ENCODE data around the gene WDR62.
"Not testable (repeated sequence)": the region's sequence is repeated elsewhere in the genome, so short reads cannot be mapped to it uniquely, and the experiment has no call there.

The WDR62 gene

GRCh38 chr19:36023432-36023831 lies 31.3 kb upstream of the WDR62 start:
- Histone ChIP-seq H3K36me3 (ENCODE audit: insufficient read depth, low read length) (peaks cover 54% of the 10 kb centered on the region), H3K4me3 (ENCODE audit: low read length) (no peak overlapping the region)
- WGBS, result 99% methylated on average over 5 of the region's 5 CpGs

DNA sequence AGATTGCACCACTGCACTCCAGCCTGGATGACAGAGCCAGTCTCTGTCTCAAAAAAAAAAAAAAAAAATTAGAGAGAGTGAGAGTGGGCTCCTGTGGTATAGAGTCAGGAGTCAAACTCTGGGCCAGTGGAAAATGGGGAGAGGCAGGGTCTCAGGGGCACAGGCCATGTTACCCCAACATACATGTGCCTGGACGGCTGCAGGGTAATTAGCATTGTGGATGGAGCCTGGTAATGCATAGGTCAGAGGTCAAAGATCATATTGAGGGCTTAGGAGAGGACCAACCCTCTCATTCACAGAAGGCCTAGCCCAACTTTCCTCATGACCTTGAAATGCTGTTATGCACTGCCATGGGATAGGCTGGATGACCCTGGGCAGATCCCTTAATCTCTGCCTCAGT lies 29.2 kb upstream of the WDR62 start:
- H3K9ac ChIP-seq (ENCODE audit: low read depth, low read length), result no peak overlapping the region
- H3K4me3 ChIP-seq (ENCODE audit: low read length), result no peak overlapping the region
- WGBS, result 90% methylated on average over 1 of the region's 1 CpG
- peaks cover 47% of the 10 kb centered on the region for H3K36me3 ChIP-seq (ENCODE audit: insufficient read depth, low read length)
- no peaks in the 10 kb centered on the region for H3K27me3 ChIP-seq (ENCODE audit: insufficient read depth, low read length)
- H3K9me3 ChIP-seq (ENCODE audit: insufficient read depth, low read depth, low read length), result no peaks in the 10 kb centered on the region
- H3K27ac ChIP-seq (ENCODE audit: low read depth, low read length), result no peak overlapping the region
- H3K4me1 ChIP-seq (ENCODE audit: insufficient read depth, low read length), result no peaks in the 10 kb centered on the region

More at GRCh38 chr19:36023432-36023831, 31.3 kb upstream of the WDR62 start:
- H3K9me3 ChIP-seq (ENCODE audit: insufficient read depth, low read depth, low read length), result no peaks in the 10 kb centered on the region
- H3K27ac ChIP-seq (ENCODE audit: low read depth, low read length), result no peak overlapping the region
- H3K9ac ChIP-seq (ENCODE audit: low read depth, low read length), result no peak overlapping the region
- H3K4me1 ChIP-seq (ENCODE audit: insufficient read depth, low read length), result no peaks in the 10 kb centered on the region
- H3K27me3 ChIP-seq (ENCODE audit: insufficient read depth, low read length), result no peaks in the 10 kb centered on the region

- H3K4me1 ChIP-seq (ENCODE audit: insufficient read depth, low read length), result no peaks in the 10 kb centered on the region
- H3K36me3 ChIP-seq (ENCODE audit: insufficient read depth, low read length), result peaks cover 40% of the 10 kb centered on the region
- H3K27me3 ChIP-seq (ENCODE audit: insufficient read depth, low read length), result no peaks in the 10 kb centered on the region
- WGBS, result 94% methylated on average over 49 of the region's 49 CpGs
- no peak overlapping the region for H3K4me3 ChIP-seq (ENCODE audit: low read length)
- no peaks in the 10 kb centered on the region for H3K9me3 ChIP-seq (ENCODE audit: insufficient read depth, low read depth, low read length)
- no peak overlapping the region for H3K9ac ChIP-seq (ENCODE audit: low read depth, low read length)
- no peak overlapping the region for H3K27ac ChIP-seq (ENCODE audit: low read depth, low read length)
Measured at GRCh38 chr19:36026091-36026876, 28.4 kb upstream of the WDR62 start.

DNA sequence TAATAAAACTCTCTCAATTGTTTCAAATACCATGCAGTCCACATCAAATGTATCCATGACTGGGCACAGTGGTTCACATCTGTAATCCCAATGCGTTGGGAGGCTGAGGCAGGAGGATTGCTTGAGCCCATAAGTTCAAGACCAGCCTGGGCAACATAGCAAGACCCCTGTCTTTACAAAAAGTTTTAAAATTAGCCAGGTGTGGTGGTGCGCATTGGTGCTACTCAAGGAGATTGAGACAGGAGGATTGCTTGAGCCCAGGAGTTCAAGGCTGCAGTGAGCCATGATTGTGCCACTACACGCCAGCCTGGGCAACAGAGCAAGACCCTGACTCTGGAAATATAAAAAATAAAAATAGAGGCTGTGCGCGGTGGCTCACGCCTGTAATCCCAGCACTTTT lies 27.0 kb upstream of the WDR62 start:
- no peaks in the 10 kb centered on the region for H3K9me3 ChIP-seq (ENCODE audit: insufficient read depth, low read depth, low read length)
- H3K36me3 ChIP-seq (ENCODE audit: insufficient read depth, low read length), result peaks cover 30% of the 10 kb centered on the region
- H3K4me3 ChIP-seq (ENCODE audit: low read length), result no peak overlapping the region
- no peaks in the 10 kb centered on the region for H3K27me3 ChIP-seq (ENCODE audit: insufficient read depth, low read length)
- WGBS, result 94% methylated on average over 6 of the region's 6 CpGs
- H3K27ac ChIP-seq (ENCODE audit: low read depth, low read length), result no peak overlapping the region
- H3K4me1 ChIP-seq (ENCODE audit: insufficient read depth, low read length), result no peaks in the 10 kb centered on the region
- H3K9ac ChIP-seq (ENCODE audit: low read depth, low read length), result no peak overlapping the region

DNA sequence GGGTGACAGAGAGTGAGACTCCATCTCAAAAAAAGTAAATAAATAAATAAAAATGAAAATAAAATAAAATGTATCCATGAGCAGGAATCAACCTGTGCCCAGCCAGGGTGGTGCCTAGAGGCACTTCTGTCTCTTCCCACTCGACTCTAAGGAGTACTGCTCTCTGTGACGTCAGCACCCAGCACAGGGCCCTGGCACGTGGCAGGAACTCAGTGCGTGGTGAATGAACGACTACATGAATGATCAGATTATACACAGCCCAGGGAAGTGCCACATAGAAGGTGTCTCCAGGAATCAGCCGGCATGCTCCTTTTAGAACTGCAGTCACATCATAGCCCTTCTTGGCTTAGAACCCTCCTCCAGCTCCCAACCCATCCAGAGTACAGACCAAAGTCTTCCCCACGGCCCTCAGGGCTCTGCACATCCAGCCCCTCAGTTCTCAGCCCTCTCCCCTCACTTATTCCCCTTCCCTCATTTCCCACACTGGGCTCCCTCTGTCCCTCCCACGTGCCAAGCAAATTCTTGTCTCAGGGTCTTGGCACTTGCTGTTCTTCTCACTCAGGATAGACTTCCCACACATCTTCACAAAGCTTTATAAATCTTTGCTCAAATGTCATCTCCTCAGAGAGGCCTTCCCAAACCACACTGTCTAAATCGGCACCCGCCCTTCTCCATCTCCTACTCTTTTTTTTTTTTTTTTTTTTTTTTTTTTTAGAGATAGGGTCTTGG lies 26.2 kb upstream of the WDR62 start:
- Histone ChIP-seq H3K36me3 (ENCODE audit: insufficient read depth, low read length) (peaks cover 25% of the 10 kb centered on the region), H3K4me1 (ENCODE audit: insufficient read depth, low read length) (peaks cover 5% of the 10 kb centered on the region; the same call in 1 of the 2 replicates), H3K4me3 (ENCODE audit: low read length) (no peak overlapping the region), H3K27me3 (ENCODE audit: insufficient read depth, low read length) (no peaks in the 10 kb centered on the region), H3K9ac (ENCODE audit: low read depth, low read length) (no peak overlapping the region), H3K9me3 (ENCODE audit: insufficient read depth, low read depth, low read length) (no peaks in the 10 kb centered on the region), H3K27ac (ENCODE audit: low read depth, low read length) (no peak overlapping the region)
- 90% methylated on average over 10 of the region's 10 CpGs for WGBS

GRCh38 chr19:36030264-36031148 lies 24.2 kb upstream of the WDR62 start:
- Histone ChIP-seq H3K36me3 (ENCODE audit: insufficient read depth, low read length) (peaks cover 15% of the 10 kb centered on the region), H3K27me3 (ENCODE audit: insufficient read depth, low read length) (no peaks in the 10 kb centered on the region), H3K9me3 (ENCODE audit: insufficient read depth, low read depth, low read length) (no peaks in the 10 kb centered on the region), H3K9ac (ENCODE audit: low read depth, low read length) (no peak overlapping the region), H3K4me3 (ENCODE audit: low read length) (no peak overlapping the region), H3K27ac (ENCODE audit: low read depth, low read length) (no peak overlapping the region), H3K4me1 (ENCODE audit: insufficient read depth, low read length) (peaks cover 5% of the 10 kb centered on the region; the same call in 1 of the 2 replicates)
- 93% methylated on average over 8 of the region's 8 CpGs for WGBS

- Histone ChIP-seq H3K9ac (ENCODE audit: low read depth, low read length) (no peak overlapping the region), H3K27me3 (ENCODE audit: insufficient read depth, low read length) (no peaks in the 10 kb centered on the region), H3K9me3 (ENCODE audit: insufficient read depth, low read depth, low read length) (no peaks in the 10 kb centered on the region), H3K4me3 (ENCODE audit: low read length) (no peak overlapping the region), H3K36me3 (ENCODE audit: insufficient read depth, low read length) (peaks cover 10% of the 10 kb centered on the region), H3K4me1 (ENCODE audit: insufficient read depth, low read length) (peaks cover 5% of the 10 kb centered on the region; the same call in 1 of the 2 replicates), H3K27ac (ENCODE audit: low read depth, low read length) (no peak overlapping the region)
- WGBS, result 88% methylated on average over 6 of the region's 6 CpGs
Measured at GRCh38 chr19:36031308-36031707, 23.4 kb upstream of the WDR62 start.

DNA sequence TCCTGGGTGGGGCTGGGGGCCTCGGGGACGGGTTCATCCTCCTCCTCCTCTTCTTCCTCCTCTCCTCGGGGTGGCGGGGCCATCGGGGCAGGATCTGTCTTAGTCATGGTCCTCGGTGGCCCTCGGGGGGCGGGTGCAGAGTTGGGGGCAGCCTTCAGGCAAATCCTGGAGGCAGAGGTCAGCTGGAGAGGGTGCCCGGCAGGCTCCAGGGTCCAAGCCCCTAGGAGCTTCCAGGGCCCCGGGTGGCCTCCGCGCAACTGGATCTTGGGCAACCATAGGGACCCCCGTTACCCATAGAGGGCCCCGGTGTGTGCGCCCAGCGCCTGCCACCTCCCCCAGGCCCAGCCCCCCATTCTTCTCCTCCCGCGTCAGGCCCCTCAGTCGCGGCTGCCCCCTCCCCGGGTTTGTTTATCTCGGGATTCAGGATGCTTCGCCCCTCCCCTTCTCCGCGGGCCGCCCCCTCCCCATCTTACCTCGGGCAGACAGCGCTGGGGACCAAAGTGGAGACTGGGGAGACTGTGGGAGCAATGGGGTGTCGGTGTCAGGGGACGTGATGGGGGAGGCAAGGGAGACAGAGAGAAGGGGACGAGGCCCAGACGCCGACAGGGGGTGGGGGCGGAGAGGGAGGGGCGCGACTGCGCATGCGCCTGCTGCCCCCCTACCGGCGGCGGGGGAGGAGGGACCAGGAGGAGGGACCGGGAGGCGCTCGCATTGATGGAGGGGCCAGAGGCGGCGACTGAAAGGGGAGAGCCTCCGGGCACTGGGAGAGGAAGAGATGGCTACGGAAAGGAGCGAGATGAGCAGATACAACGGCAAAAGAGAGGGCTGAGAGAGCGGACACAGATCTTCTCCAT lies 22.2 kb upstream of the WDR62 start, which contains the start of gene CLIP3:
CLIP3 (minus strand) TSS at position 623 of the 854 bp plus-strand sequence; CDS start at position 107, 516 bp downstream.
- H3K9me3 ChIP-seq (ENCODE audit: insufficient read depth, low read depth, low read length), result no peaks in the 10 kb centered on the region
- H3K4me1 ChIP-seq (ENCODE audit: insufficient read depth, low read length), result peaks cover 5% of the 10 kb centered on the region; the same call in 1 of the 2 replicates
- H3K36me3 ChIP-seq (ENCODE audit: insufficient read depth, low read length), result 0 out of 2 replicates have a peak, but pooled peaks cover 2% of the 10 kb centered on the region
- H3K9ac ChIP-seq (ENCODE audit: low read depth, low read length), result 0 out of 2 replicates have a peak within 1 kb of the TSS, but pooled peaks have one; percentile 46
- no peak within 1 kb of the TSS for H3K27ac ChIP-seq (ENCODE audit: low read depth, low read length)
- no peaks in the 10 kb centered on the region for H3K27me3 ChIP-seq (ENCODE audit: insufficient read depth, low read length)
- 4% methylated on average over 50 of the region's 51 CpGs for WGBS
- H3K4me3 ChIP-seq (ENCODE audit: low read length), result peak within 1 kb of the TSS; percentile 73

GRCh38 chr19:36040495-36040894 lies 14.2 kb upstream of the WDR62 start:
- Histone ChIP-seq H3K4me3 (ENCODE audit: low read length) (no peak overlapping the region), H3K9me3 (ENCODE audit: insufficient read depth, low read depth, low read length) (no peaks in the 10 kb centered on the region), H3K27me3 (ENCODE audit: insufficient read depth, low read length) (no peaks in the 10 kb centered on the region), H3K9ac (ENCODE audit: low read depth, low read length) (no peak overlapping the region), H3K4me1 (ENCODE audit: insufficient read depth, low read length) (peaks cover 7% of the 10 kb centered on the region), H3K27ac (ENCODE audit: low read depth, low read length) (no peak overlapping the region), H3K36me3 (ENCODE audit: insufficient read depth, low read length) (no peaks in the 10 kb centered on the region)
- WGBS, result 88% methylated on average over 2 of the region's 6 CpGs

- H3K9ac ChIP-seq (ENCODE audit: low read depth, low read length); H3K9me3 ChIP-seq (ENCODE audit: insufficient read depth, low read depth, low read length); H3K4me1 ChIP-seq (ENCODE audit: insufficient read depth, low read length); H3K27me3 ChIP-seq (ENCODE audit: insufficient read depth, low read length); H3K36me3 ChIP-seq (ENCODE audit: insufficient read depth, low read length); H3K27ac ChIP-seq (ENCODE audit: low read depth, low read length); H3K4me3 ChIP-seq (ENCODE audit: low read length): not testable (repeated sequence)
- WGBS, result 90% methylated on average over 6 of the region's 6 CpGs
Measured at GRCh38 chr19:36041092-36041491, 13.6 kb upstream of the WDR62 start.
